Measurements from ENCODE around the gene FAM3A.
"Not testable (repeated sequence)": the region's sequence is repeated elsewhere in the genome, so short reads cannot be mapped to it uniquely, and the experiment has no call there.

FAM3A gene

GRCh38 chrX:154515966-154516655 lies at the start of gene FAM3A:
TSS of gene FAM3A (minus strand) at chrX:154516232. CDS start at chrX:154515772, 460 bp downstream.
- peak; percentile 86 for DNase-seq

- DNase-seq: not testable (repeated sequence)
These were observed 46.3 kb upstream of the FAM3A start for GRCh38 chrX:154562295-154562694.

GRCh38 chrX:154560326-154560725 lies 44.3 kb upstream of the FAM3A start:
- not testable (repeated sequence) for DNase-seq

GRCh38 chrX:154558896-154559295 lies 42.9 kb upstream of the FAM3A start:
- not testable (repeated sequence) for DNase-seq

GRCh38 chrX:154558060-154558690 lies 42.1 kb upstream of the FAM3A start:
- not testable (repeated sequence) for DNase-seq

GRCh38 chrX:154552112-154552806 lies 36.2 kb upstream of the FAM3A start:
- DNase-seq: not testable (repeated sequence)

- no peak for DNase-seq
These were observed 33.7 kb upstream of the FAM3A start for GRCh38 chrX:154549766-154550165.

- no peak for DNase-seq
These were observed 31.9 kb upstream of the FAM3A start for GRCh38 chrX:154548028-154548316.

- DNase-seq: peak; percentile 87
These were observed 31.4 kb upstream of the FAM3A start, which contains the start of gene IKBKG for GRCh38 chrX:154547245-154548027. TSS of gene IKBKG (plus strand) at chrX:154547620. CDS start at chrX:154552003, 4,383 bp downstream.

- DNase-seq: peak; percentile 71
These were observed 30.6 kb upstream of the FAM3A start, which contains the start of gene G6PD for GRCh38 chrX:154546354-154547244. TSS of gene G6PD (minus strand) at chrX:154546846. CDS start at chrX:154546155, 691 bp downstream.

GRCh38 chrX:154545673-154546274 lies 29.7 kb upstream of the FAM3A start:
- DNase-seq: no peak

- DNase-seq: no peak
These were observed 26.8 kb upstream of the FAM3A start for GRCh38 chrX:154542723-154543424.

GRCh38 chrX:154541896-154542722 lies 26.1 kb upstream of the FAM3A start:
- DNase-seq: peak; percentile 95

- no peak for DNase-seq
These were observed 25.5 kb upstream of the FAM3A start for GRCh38 chrX:154541589-154541895.

- no peak for DNase-seq
These were observed 25.0 kb upstream of the FAM3A start for GRCh38 chrX:154540897-154541535.

- DNase-seq: not testable (repeated sequence)
These were observed 24.3 kb upstream of the FAM3A start for GRCh38 chrX:154540365-154540764.

GRCh38 chrX:154539077-154539476 lies 23.0 kb upstream of the FAM3A start:
- DNase-seq: no peak

- no peak for DNase-seq
These were observed 19.9 kb upstream of the FAM3A start for GRCh38 chrX:154535892-154536291.

- peak; percentile 74 for DNase-seq
These were observed 18.7 kb upstream of the FAM3A start for GRCh38 chrX:154534526-154535322.
